ENCODE results near the gene DPH6.

DPH6 gene

GRCh38 chr15:35477312-35478262 lies 68.4 kb downstream of the DPH6 start:
- no peaks in the 10 kb centered on the region for H3K36me3 ChIP-seq (ENCODE audit: control insufficient read depth in 1 of 2, insufficient read depth in 2 of 2, low read length in 2 of 2)
- H3K4me1 ChIP-seq (ENCODE audit: control insufficient read depth in 1 of 2, insufficient read depth in 2 of 2, low read length in 2 of 2): peaks cover 0 to 18% of the 10 kb centered on the region in 2 donors
- no peaks in the 10 kb centered on the region for H3K27me3 ChIP-seq (ENCODE audit: control insufficient read depth in 1 of 2, insufficient read depth in 2 of 2, low read length in 2 of 2)
- H3K9me3 ChIP-seq (ENCODE audit: control insufficient read depth in 1 of 2, low read length in 2 of 2): no peaks in the 10 kb centered on the region
- H3K4me3 ChIP-seq (ENCODE audit: low read depth in 1 of 2, low read length in 2 of 2): no peak overlapping the region
- H3K9ac ChIP-seq (ENCODE audit: low read depth in 1 of 2, low read length in 2 of 2): no peak overlapping the region
- H3K27ac ChIP-seq (ENCODE audit: low read depth, low read length): no peak overlapping the region

DNA sequence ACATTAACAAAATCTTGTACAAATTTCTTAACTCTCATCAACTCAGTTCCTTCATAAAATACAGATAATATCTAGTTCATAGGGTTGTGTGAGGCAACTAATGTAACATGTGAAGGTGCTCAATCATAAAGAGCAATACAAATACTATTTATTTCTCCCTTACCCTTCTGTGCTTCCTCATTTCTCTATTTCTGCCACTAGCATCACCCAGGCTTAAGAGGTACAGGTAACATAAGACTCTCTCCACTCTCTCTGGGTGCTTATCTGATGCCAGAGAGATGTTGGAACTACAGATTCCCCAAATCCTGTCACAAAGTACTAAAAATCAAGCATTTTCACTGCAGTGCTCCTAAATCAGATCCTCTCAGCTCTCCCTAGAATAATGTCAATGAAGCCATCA lies 74.9 kb downstream of the DPH6 start:
- H3K4me1 ChIP-seq (ENCODE audit: control insufficient read depth in 1 of 2, insufficient read depth in 2 of 2, low read length in 2 of 2): no peaks in the 10 kb centered on the region
- H3K27me3 ChIP-seq (ENCODE audit: control insufficient read depth in 1 of 2, insufficient read depth in 2 of 2, low read length in 2 of 2): no peaks in the 10 kb centered on the region
- H3K9ac ChIP-seq (ENCODE audit: low read depth in 1 of 2, low read length in 2 of 2): no peak overlapping the region
- no peak overlapping the region for H3K27ac ChIP-seq (ENCODE audit: low read depth, low read length)
- no peaks in the 10 kb centered on the region for H3K36me3 ChIP-seq (ENCODE audit: control insufficient read depth in 1 of 2, insufficient read depth in 2 of 2, low read length in 2 of 2)
- no peak overlapping the region for H3K4me3 ChIP-seq (ENCODE audit: low read depth in 1 of 2, low read length in 2 of 2)
- no peaks in the 10 kb centered on the region for H3K9me3 ChIP-seq (ENCODE audit: control insufficient read depth in 1 of 2, low read length in 2 of 2)

GRCh38 chr15:35470441-35470840 lies 75.5 kb downstream of the DPH6 start:
- H3K4me3 ChIP-seq (ENCODE audit: low read depth in 1 of 2, low read length in 2 of 2): no peak overlapping the region
- H3K4me1 ChIP-seq (ENCODE audit: control insufficient read depth in 1 of 2, insufficient read depth in 2 of 2, low read length in 2 of 2): no peaks in the 10 kb centered on the region
- no peaks in the 10 kb centered on the region for H3K27me3 ChIP-seq (ENCODE audit: control insufficient read depth in 1 of 2, insufficient read depth in 2 of 2, low read length in 2 of 2)
- no peak overlapping the region for H3K27ac ChIP-seq (ENCODE audit: low read depth, low read length)
- no peaks in the 10 kb centered on the region for H3K36me3 ChIP-seq (ENCODE audit: control insufficient read depth in 1 of 2, insufficient read depth in 2 of 2, low read length in 2 of 2)
- H3K9me3 ChIP-seq (ENCODE audit: control insufficient read depth in 1 of 2, low read length in 2 of 2): no peaks in the 10 kb centered on the region
- no peak overlapping the region for H3K9ac ChIP-seq (ENCODE audit: low read depth in 1 of 2, low read length in 2 of 2)

DNA sequence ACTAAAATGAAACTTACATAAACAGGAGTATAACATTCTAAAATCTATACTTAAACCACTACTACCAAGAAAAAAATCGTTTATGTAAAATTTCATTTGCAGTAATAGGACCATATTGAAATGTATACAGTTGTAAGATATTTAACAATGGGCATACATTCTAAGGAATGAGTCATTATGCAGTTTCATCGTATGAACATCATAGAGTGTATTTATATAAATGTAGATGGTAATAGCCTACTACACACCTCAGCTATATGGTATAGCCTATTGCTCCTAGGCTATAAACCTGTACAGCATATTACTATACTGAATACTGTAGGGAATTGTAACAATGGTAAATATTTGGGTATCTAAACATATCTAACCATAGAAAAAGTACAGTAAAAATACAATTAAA lies 79.5 kb downstream of the DPH6 start:
- no peaks in the 10 kb centered on the region for H3K9me3 ChIP-seq (ENCODE audit: control insufficient read depth in 1 of 2, low read length in 2 of 2)
- H3K27me3 ChIP-seq (ENCODE audit: control insufficient read depth in 1 of 2, insufficient read depth in 2 of 2, low read length in 2 of 2): no peaks in the 10 kb centered on the region
- no peaks in the 10 kb centered on the region for H3K36me3 ChIP-seq (ENCODE audit: control insufficient read depth in 1 of 2, insufficient read depth in 2 of 2, low read length in 2 of 2)
- H3K9ac ChIP-seq (ENCODE audit: low read depth in 1 of 2, low read length in 2 of 2): no peak overlapping the region
- H3K27ac ChIP-seq (ENCODE audit: low read depth, low read length): no peak overlapping the region
- H3K4me1 ChIP-seq (ENCODE audit: control insufficient read depth in 1 of 2, insufficient read depth in 2 of 2, low read length in 2 of 2): no peaks in the 10 kb centered on the region
- no peak overlapping the region for H3K4me3 ChIP-seq (ENCODE audit: low read depth in 1 of 2, low read length in 2 of 2)

DNA sequence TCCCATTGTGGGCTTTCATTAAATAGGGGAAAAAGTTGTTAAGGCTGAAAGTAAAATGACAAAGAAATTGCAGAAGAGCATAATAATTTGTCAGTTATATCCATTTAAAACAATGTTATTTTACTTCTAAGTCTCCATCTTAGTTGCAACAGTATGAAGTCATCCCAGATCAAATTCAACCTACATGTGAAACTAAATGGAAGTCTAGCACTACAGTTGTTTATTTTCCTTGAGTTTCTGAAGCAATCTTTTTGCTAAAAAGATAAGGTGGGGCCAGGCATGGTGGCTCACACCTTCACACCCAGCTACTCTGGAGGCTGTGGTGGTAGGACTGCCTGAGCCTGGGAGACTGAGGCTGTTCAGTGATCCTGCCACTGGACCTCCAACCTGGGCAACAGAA lies 80.2 kb downstream of the DPH6 start:
- H3K9me3 ChIP-seq (ENCODE audit: control insufficient read depth in 1 of 2, low read length in 2 of 2): no peaks in the 10 kb centered on the region
- H3K9ac ChIP-seq (ENCODE audit: low read depth in 1 of 2, low read length in 2 of 2): no peak overlapping the region

DNA sequence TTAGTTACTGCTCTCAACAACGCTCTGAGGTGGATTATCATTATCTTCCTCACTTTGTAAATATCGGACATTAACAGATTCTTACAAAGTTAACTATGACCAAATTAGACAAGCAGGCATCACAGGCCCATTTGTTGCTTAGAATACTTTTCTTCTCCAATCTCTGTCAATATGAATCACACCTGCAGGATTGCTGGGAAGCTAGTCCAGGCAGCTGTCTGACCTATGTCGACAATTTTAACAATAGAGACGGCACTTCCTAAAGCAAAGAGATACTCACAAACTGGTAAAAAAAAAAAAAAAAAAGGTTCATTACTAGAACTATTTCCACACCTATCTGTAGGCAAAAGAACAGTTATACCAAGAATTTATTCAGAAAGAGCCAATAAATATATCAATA lies 85.3 kb downstream of the DPH6 start:
- Histone ChIP-seq H3K4me1 (ENCODE audit: control insufficient read depth in 1 of 2, insufficient read depth in 2 of 2, low read length in 2 of 2) (no peaks in the 10 kb centered on the region), H3K27me3 (ENCODE audit: control insufficient read depth in 1 of 2, insufficient read depth in 2 of 2, low read length in 2 of 2) (no peaks in the 10 kb centered on the region), H3K4me3 (ENCODE audit: low read depth in 1 of 2, low read length in 2 of 2) (no peak overlapping the region), H3K27ac (ENCODE audit: low read depth, low read length) (no peak overlapping the region), H3K36me3 (ENCODE audit: control insufficient read depth in 1 of 2, insufficient read depth in 2 of 2, low read length in 2 of 2) (no peaks in the 10 kb centered on the region), H3K9ac (ENCODE audit: low read depth in 1 of 2, low read length in 2 of 2) (no peak overlapping the region), H3K9me3 (ENCODE audit: control insufficient read depth in 1 of 2, low read length in 2 of 2) (no peaks in the 10 kb centered on the region)

More for the DNA sequence above, 80.2 kb downstream of the DPH6 start:
- Histone ChIP-seq H3K4me3 (ENCODE audit: low read depth in 1 of 2, low read length in 2 of 2) (no peak overlapping the region), H3K4me1 (ENCODE audit: control insufficient read depth in 1 of 2, insufficient read depth in 2 of 2, low read length in 2 of 2) (no peaks in the 10 kb centered on the region), H3K36me3 (ENCODE audit: control insufficient read depth in 1 of 2, insufficient read depth in 2 of 2, low read length in 2 of 2) (no peaks in the 10 kb centered on the region), H3K27me3 (ENCODE audit: control insufficient read depth in 1 of 2, insufficient read depth in 2 of 2, low read length in 2 of 2) (no peaks in the 10 kb centered on the region), H3K27ac (ENCODE audit: low read depth, low read length) (no peak overlapping the region)

DNA sequence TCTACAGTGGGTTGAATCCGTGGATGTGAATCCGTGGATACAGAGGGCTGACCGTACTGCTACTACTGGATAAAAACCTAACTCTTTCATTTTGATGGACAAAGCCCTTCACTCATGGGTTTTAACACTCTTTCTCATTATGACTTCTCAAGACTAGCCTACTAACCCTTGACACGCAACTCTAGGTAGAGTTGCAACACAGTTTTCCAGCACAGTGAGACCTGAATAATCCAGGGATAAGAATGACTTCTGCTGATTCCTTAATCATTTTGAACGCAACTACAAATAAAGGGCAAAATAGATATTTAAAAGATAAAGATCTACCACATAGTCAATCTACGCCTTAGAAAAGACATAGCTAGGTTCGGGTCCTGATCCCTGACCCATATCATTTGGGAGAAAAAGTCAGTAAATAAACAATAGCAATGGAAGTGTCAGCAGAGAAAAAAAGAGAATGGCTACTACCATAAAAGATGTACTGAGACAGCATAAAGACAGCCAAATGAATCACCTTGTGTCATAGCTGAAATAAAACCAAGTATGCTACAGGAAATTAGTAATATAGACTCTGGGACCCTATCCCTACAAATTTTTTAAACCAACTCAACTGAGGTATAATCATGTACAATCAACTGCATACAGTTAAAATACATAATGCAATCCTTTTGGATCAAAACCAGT lies 87.6 kb downstream of the DPH6 start:
- Histone ChIP-seq H3K27ac (ENCODE audit: low read depth, low read length) (no peak overlapping the region), H3K9ac (ENCODE audit: low read depth in 1 of 2, low read length in 2 of 2) (no peak overlapping the region), H3K27me3 (ENCODE audit: control insufficient read depth in 1 of 2, insufficient read depth in 2 of 2, low read length in 2 of 2) (no peaks in the 10 kb centered on the region), H3K4me1 (ENCODE audit: control insufficient read depth in 1 of 2, insufficient read depth in 2 of 2, low read length in 2 of 2) (no peaks in the 10 kb centered on the region), H3K9me3 (ENCODE audit: control insufficient read depth in 1 of 2, low read length in 2 of 2) (no peaks in the 10 kb centered on the region), H3K4me3 (ENCODE audit: low read depth in 1 of 2, low read length in 2 of 2) (no peak overlapping the region), H3K36me3 (ENCODE audit: control insufficient read depth in 1 of 2, insufficient read depth in 2 of 2, low read length in 2 of 2) (no peaks in the 10 kb centered on the region)

DNA sequence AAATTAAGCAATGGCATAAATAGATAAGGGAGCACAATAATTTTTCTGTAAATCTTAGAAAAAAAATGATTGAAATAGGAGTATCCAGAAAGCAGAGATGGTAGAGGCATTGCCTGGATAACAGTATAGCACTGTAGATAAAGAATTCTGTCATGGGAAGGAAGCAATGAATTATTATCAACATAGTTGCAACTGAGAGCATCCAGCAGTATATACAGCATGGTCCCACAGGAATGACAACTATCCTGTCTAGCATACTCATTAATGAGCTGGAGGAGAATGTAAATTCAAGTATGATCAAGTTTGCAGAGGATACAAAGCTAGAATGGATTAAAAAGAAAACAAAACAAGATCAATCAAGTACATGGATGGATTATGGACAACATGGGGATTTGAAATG lies 90.8 kb downstream of the DPH6 start:
- Histone ChIP-seq H3K4me1 (ENCODE audit: control insufficient read depth in 1 of 2, insufficient read depth in 2 of 2, low read length in 2 of 2) (no peaks in the 10 kb centered on the region), H3K9ac (ENCODE audit: low read depth in 1 of 2, low read length in 2 of 2) (no peak overlapping the region), H3K27me3 (ENCODE audit: control insufficient read depth in 1 of 2, insufficient read depth in 2 of 2, low read length in 2 of 2) (no peaks in the 10 kb centered on the region), H3K36me3 (ENCODE audit: control insufficient read depth in 1 of 2, insufficient read depth in 2 of 2, low read length in 2 of 2) (no peaks in the 10 kb centered on the region), H3K4me3 (ENCODE audit: low read depth in 1 of 2, low read length in 2 of 2) (no peak overlapping the region), H3K9me3 (ENCODE audit: control insufficient read depth in 1 of 2, low read length in 2 of 2) (no peaks in the 10 kb centered on the region), H3K27ac (ENCODE audit: low read depth, low read length) (no peak overlapping the region)

- Histone ChIP-seq H3K4me1 (ENCODE audit: control insufficient read depth in 1 of 2, insufficient read depth in 2 of 2, low read length in 2 of 2) (no peaks in the 10 kb centered on the region), H3K9ac (ENCODE audit: low read depth in 1 of 2, low read length in 2 of 2) (no peak overlapping the region)
Measured at GRCh38 chr15:35450492-35450891, 95.5 kb downstream of the DPH6 start.

GRCh38 chr15:35448294-35448693 lies 97.7 kb downstream of the DPH6 start:
- Histone ChIP-seq H3K27ac (ENCODE audit: low read depth, low read length) (no peak overlapping the region), H3K4me3 (ENCODE audit: low read depth in 1 of 2, low read length in 2 of 2) (no peak overlapping the region), H3K9ac (ENCODE audit: low read depth in 1 of 2, low read length in 2 of 2) (no peak overlapping the region), H3K27me3 (ENCODE audit: control insufficient read depth in 1 of 2, insufficient read depth in 2 of 2, low read length in 2 of 2) (no peaks in the 10 kb centered on the region), H3K36me3 (ENCODE audit: control insufficient read depth in 1 of 2, insufficient read depth in 2 of 2, low read length in 2 of 2) (no peaks in the 10 kb centered on the region), H3K4me1 (ENCODE audit: control insufficient read depth in 1 of 2, insufficient read depth in 2 of 2, low read length in 2 of 2) (no peaks in the 10 kb centered on the region), H3K9me3 (ENCODE audit: control insufficient read depth in 1 of 2, low read length in 2 of 2) (no peaks in the 10 kb centered on the region)

More at GRCh38 chr15:35450492-35450891, 95.5 kb downstream of the DPH6 start:
- Histone ChIP-seq H3K27me3 (ENCODE audit: control insufficient read depth in 1 of 2, insufficient read depth in 2 of 2, low read length in 2 of 2) (no peaks in the 10 kb centered on the region), H3K4me3 (ENCODE audit: low read depth in 1 of 2, low read length in 2 of 2) (no peak overlapping the region), H3K27ac (ENCODE audit: low read depth, low read length) (no peak overlapping the region), H3K9me3 (ENCODE audit: control insufficient read depth in 1 of 2, low read length in 2 of 2) (no peaks in the 10 kb centered on the region), H3K36me3 (ENCODE audit: control insufficient read depth in 1 of 2, insufficient read depth in 2 of 2, low read length in 2 of 2) (no peaks in the 10 kb centered on the region)
